ENCODE results near the gene PMM2. TPM values are rescaled to one million over a fixed set of nuclear protein-coding genes. Genes with fewer than 3 reads are reported as not detected.

Gene PMM2
- total RNA-seq, 1 donor, result 34.7 TPM

- no peak for TF ChIP-seq CTCF (IDR thresholded peaks at IDR 0.05; ENCODE audit: insufficient read depth, low read length)
- H3K4me3 ChIP-seq (ENCODE audit: low read depth, low read length), result no peak overlapping the region
- no peak for DNase-seq (ENCODE audit: low read depth)
These were observed 39.6 kb upstream of the PMM2 start for GRCh38 chr16:8758022-8758421.

GRCh38 chr16:8760021-8760420 lies 37.6 kb upstream of the PMM2 start:
- no peak overlapping the region for H3K4me3 ChIP-seq (ENCODE audit: low read depth, low read length)
- TF ChIP-seq CTCF (IDR thresholded peaks at IDR 0.05; ENCODE audit: insufficient read depth, low read length), result no peak
- DNase-seq (ENCODE audit: low read depth), result no peak

- DNase-seq (ENCODE audit: low read depth), result no peak
- no peak overlapping the region for H3K4me3 ChIP-seq (ENCODE audit: low read depth, low read length)
- TF ChIP-seq CTCF (IDR thresholded peaks at IDR 0.05; ENCODE audit: insufficient read depth, low read length), result no peak
These were observed 36.6 kb upstream of the PMM2 start for GRCh38 chr16:8761078-8761477.

- TF ChIP-seq CTCF (IDR thresholded peaks at IDR 0.05; ENCODE audit: insufficient read depth, low read length), result no peak
- H3K4me3 ChIP-seq (ENCODE audit: low read depth, low read length), result no peak overlapping the region
- no peak for DNase-seq (ENCODE audit: low read depth)
These were observed 35.4 kb upstream of the PMM2 start for GRCh38 chr16:8762254-8762653.

GRCh38 chr16:8763083-8763482 lies 34.6 kb upstream of the PMM2 start:
- H3K4me3 ChIP-seq (ENCODE audit: low read depth, low read length), result no peak overlapping the region
- DNase-seq (ENCODE audit: low read depth), result no peak
- TF ChIP-seq CTCF (IDR thresholded peaks at IDR 0.05; ENCODE audit: insufficient read depth, low read length), result no peak

GRCh38 chr16:8763899-8764298 lies 33.7 kb upstream of the PMM2 start:
- DNase-seq (ENCODE audit: low read depth), result no peak
- H3K4me3 ChIP-seq (ENCODE audit: low read depth, low read length), result no peak overlapping the region
- TF ChIP-seq CTCF (IDR thresholded peaks at IDR 0.05; ENCODE audit: insufficient read depth, low read length), result no peak

- no peak for DNase-seq (ENCODE audit: low read depth)
- TF ChIP-seq CTCF (IDR thresholded peaks at IDR 0.05; ENCODE audit: insufficient read depth, low read length), result no peak
These were observed 33.0 kb upstream of the PMM2 start for GRCh38 chr16:8764525-8765250.

More at GRCh38 chr16:8764525-8765250, 33.0 kb upstream of the PMM2 start:
- H3K4me3 ChIP-seq (ENCODE audit: low read depth, low read length), result no peak overlapping the region
